ENCODE results near the gene FKBP2. TPM values are rescaled to one million over a fixed set of nuclear protein-coding genes. Genes with fewer than 3 reads are reported as not detected.

Gene FKBP2
- total and polyA plus RNA-seq, 2 of the 4 experiments (the other 2 are of a cell fraction): 36.2 to 76.4 TPM

GRCh38 chr11:64230171-64230984 lies 10.5 kb upstream of the FKBP2 start, which contains the start of gene DNAJC4:
DNAJC4 (plus strand) TSS chr11:64230548; CDS start chr11:64230855, 307 bp downstream.
- Histone ChIP-seq H4K20me1 (ENCODE audit: insufficient read depth, low read length) (no peaks in the 10 kb centered on the region; the same call in 1 of the 2 replicates), H4K5ac (ENCODE audit: low read depth, low read length) (peak within 1 kb of the TSS; percentile 78), H3K9me1 (ENCODE audit: insufficient read depth, low read length) (peaks cover 12% of the 10 kb centered on the region), H2BK20ac (ENCODE audit: low read depth, low read length) (no peak within 1 kb of the TSS), H3K4me3 (ENCODE audit: insufficient read depth, low read depth, low read length) (peak within 1 kb of the TSS; percentile 83), H2AK9ac (replicated peaks; ENCODE audit: low read depth, low read length, poor library complexity) (peak within 1 kb of the TSS; percentile 99), H3K4me1 (ENCODE audit: control insufficient read depth, insufficient read depth, low read length) (peaks cover 20% of the 10 kb centered on the region), H3K23ac (ENCODE audit: low read depth, low read length) (peak within 1 kb of the TSS; percentile 82), H3K4ac (ENCODE audit: low read depth, low read length) (peak within 1 kb of the TSS; percentile 97), H3K9ac (ENCODE audit: low read depth, low read length) (peak within 1 kb of the TSS; percentile 74), H3K18ac (ENCODE audit: low read depth, low read length) (no peak within 1 kb of the TSS; the same call in 1 of the 2 replicates), H2BK120ac (ENCODE audit: low read depth, low read length) (no peak within 1 kb of the TSS), H3K4me2 (ENCODE audit: low read depth, low read length) (peak within 1 kb of the TSS; percentile 84), H2BK15ac (ENCODE audit: low read depth, low read length) (no peak within 1 kb of the TSS; the same call in 2 of the 3 replicates), H2AFZ (replicated peaks; ENCODE audit: low read length, poor library complexity) (peak within 1 kb of the TSS; percentile 98), H4K91ac (ENCODE audit: insufficient read depth, low read depth, low read length) (peak within 1 kb of the TSS; percentile 79), H3K79me1 (ENCODE audit: low read depth in 1 of 2, low read length in 2 of 2) (peaks cover 24 to 77% of the 10 kb centered on the region in 2 experiments), H2AK5ac (ENCODE audit: low read depth, low read length) (peak within 1 kb of the TSS; percentile 74), H4K8ac (ENCODE audit: low read depth in 2 of 2, low read length in 2 of 2) (peak within 1 kb of the TSS; percentile 88 to 93), H3K27ac (ENCODE audit: insufficient read depth, low read length) (peak within 1 kb of the TSS; percentile 51), H2BK5ac (ENCODE audit: low read depth, low read length, poor library complexity, severe bottlenecking) (peak within 1 kb of the TSS; percentile 62), H3K36me3 (ENCODE audit: control insufficient read depth, insufficient read depth, low read length) (no peaks in the 10 kb centered on the region), H3K9me3 (ENCODE audit: control insufficient read depth, insufficient read depth, low read length) (no peaks in the 10 kb centered on the region), H3K27me3 (ENCODE audit: control insufficient read depth, insufficient read depth, low read length) (no peaks in the 10 kb centered on the region), H3K14ac (replicated peaks; ENCODE audit: low read depth, low read length) (peak within 1 kb of the TSS; percentile 99), H3K56ac (ENCODE audit: extremely low read depth, insufficient read depth, low read length) (no peak within 1 kb of the TSS)
- POLR2A ChIA-PET (ENCODE audit: unreplicated experiment): no interaction called here
- BruUV-seq (replicated peaks): no TSS peak
- 1% methylated on average over 36 of the region's 62 CpGs; no CpG with 5 or more reads in 1 of the 2 experiments for WGBS, 2 experiments (ENCODE audit: extremely low coverage in 2 of 2, insufficient read length in 1 of 2)
- ATAC-seq (ENCODE audit: low read depth) (peak; percentile 56), DNase-seq (peak; percentile 81)
- intact Hi-C loops (cut with micrococcal nuclease): loop anchor here (1.0 kb wide), 2 partner anchors 39 to 74 kb away; no protein-coding TSS in a partner anchor
- CTCF ChIA-PET: interaction anchor here (0.6 kb wide), 1 partner anchor 1406 kb away, joined by 3 read pairs; no protein-coding TSS in a partner anchor
- in situ Hi-C loops (cut with MboI; ENCODE audit: low sequenced_read_pairs): no loop called here
- dilution Hi-C loops (cut with HindIII; ENCODE audit: low sequenced_read_pairs, unreplicated experiment): no loop called here
- no peak for TF ChIP-seq RCOR1 (IDR thresholded peaks at IDR 0.05; ENCODE audit: insufficient replicate concordance, low read length)
- 0 out of 2 replicates have a peak, but pooled peaks have one; percentile 32 for TF ChIP-seq MXI1 (IDR thresholded peaks at IDR 0.05; ENCODE audit: borderline replicate concordance, low read depth, low read length)
- TF ChIP-seq MAZ (IDR thresholded peaks at IDR 0.05; ENCODE audit: borderline replicate concordance, low read depth, low read length): peak; percentile 68; the same call in 1 of the 2 replicates
- no peak for TF ChIP-seq SMC3 (IDR thresholded peaks at IDR 0.05; ENCODE audit: low read depth, low read length)
